D721Med (cell line): ENCODE data around the gene LLGL1.

Source experiments
- DNase-seq: peaks from one replicate; pipeline ENCODE4 v3.0.0; 2011; ENCODE audit warnings: low spot score; ENCODE audit not compliant: insufficient read length
- FAIRE-seq: peaks from 2 replicates; lab custom pipeline; 2011; peaks lifted over from hg19 to GRCh38; lab: Jason Lieb, UNC
- CTCF ChIP-seq: IDR thresholded peaks from 2 replicates; pipeline ENCODE4 v1.5.1; 2012; ENCODE audit warnings: mild to moderate bottlenecking, control low read depth; ENCODE audit not compliant: insufficient read depth; ENCODE audit errors: missing control alignments

LLGL1 gene

GRCh38 chr17:18225121-18225641, at the start of gene LLGL1:
TSS of gene LLGL1 (plus strand) at chr17:18225635. CDS start at chr17:18225683, 48 bp downstream.
- no peak for FAIRE-seq
- peak; percentile 99 for DNase-seq
- TF ChIP-seq CTCF: no peak

GRCh38 chr17:18176176-18176575, 49.3 kb upstream of the LLGL1 start:
- TF ChIP-seq CTCF: no peak
- FAIRE-seq (no peak), DNase-seq (no peak)

DNA sequence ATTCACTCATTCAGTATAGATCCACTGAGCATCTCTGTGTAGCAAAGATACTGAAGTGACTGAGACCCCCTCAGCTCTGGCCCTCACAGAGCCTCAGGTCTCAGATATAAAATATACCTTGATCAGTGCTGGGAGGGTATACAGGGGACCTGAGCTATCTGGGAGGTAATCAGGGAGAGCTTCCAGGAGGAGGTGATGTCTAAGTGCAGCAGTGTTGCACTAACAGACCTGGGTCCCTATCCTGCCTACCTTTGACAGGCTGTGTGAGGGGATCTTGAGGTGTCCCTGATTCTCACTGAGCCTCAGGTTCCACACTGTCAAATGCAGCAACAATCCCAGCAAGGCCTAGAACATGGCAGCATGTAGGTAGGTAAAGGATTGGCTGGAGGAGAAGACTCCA, 48.3 kb upstream of the LLGL1 start:
- TF ChIP-seq CTCF: no peak
- DNase-seq: no peak
- FAIRE-seq: no peak

DNA sequence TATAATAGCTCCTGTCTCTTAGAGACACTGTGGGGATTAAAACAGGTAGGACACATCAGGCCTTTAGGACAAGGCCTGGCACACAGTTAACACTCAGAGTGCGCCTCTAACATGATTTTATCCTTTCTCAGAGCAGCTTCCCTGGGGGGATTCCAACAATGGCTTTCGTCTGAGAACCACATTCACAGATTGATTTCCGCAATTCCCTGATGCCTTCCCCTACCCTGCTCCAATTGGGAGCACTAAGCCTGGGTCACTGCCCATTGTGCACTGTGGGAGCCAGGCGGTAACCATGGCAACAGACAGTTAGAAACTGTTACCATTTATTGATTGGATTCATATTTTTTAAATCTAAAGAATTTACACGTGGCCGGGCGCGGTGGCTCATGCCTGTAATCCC, 47.7 kb upstream of the LLGL1 start:
- FAIRE-seq (no peak), DNase-seq (no peak)
- no peak for TF ChIP-seq CTCF

DNA sequence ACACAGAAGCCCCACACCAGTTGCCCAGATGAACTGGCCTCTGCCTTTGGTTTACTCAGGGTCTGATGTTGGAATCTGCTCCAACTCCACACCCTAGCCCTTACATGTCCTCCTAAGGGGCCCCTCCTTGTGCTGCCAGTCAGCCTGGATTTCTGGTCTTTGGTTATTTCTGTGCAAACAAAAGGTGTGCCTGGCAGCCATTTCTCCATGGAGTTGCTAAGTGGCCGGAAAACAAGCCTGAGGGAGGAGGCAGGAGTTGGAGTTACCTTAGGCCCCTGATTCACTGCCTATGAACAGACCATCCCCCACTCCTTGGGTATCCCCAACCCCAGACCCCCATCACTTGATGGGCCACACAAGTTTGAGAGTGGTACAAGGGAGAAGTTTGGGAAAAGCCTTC, 46.2 kb upstream of the LLGL1 start:
- FAIRE-seq (no peak), DNase-seq (no peak)
- no peak for TF ChIP-seq CTCF

DNA sequence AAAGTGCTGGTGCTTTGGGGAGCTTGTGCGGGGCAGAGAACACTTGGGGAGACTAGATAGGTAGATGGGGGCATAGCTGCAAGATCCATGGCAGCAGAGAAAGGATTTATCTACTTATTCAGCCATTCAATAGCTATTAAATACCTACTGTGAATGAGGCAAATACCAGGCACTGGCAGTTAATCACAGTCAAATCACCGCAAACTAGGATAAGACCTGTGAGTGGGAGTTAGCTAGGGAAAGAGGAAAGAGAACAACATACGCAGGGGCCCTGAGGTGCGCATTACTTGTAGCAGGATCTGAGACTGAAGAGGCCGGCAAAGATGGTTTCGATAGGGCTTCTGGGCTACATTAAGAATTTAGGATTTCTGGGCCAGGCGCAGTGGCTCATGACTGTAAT, 45.6 kb upstream of the LLGL1 start:
- DNase-seq (no peak), FAIRE-seq (no peak)
- TF ChIP-seq CTCF: no peak

DNA sequence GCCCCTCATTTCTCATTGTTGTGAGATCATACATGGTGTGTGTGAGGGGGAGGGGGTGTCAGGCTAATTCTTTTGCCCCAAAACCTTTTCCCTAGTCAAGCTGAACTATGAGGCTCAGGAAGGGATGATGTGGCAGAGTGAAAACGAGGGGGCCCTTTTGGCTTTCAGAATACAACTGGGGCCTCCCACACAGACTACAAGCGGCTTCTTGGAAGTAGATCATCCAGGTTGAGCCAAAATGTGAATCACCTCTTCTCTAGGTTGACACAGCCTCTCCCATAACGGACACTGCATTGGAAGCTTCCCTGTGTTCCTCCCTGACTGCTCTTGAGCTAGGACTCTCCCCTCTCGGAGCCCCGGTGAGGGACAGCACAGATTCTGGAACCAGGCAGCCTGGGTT, 44.1 kb upstream of the LLGL1 start:
- DNase-seq: no peak
- TF ChIP-seq CTCF: no peak
- FAIRE-seq: no peak
